ENCODE measurements around the gene MTG2. TPM values are rescaled to one million over a fixed set of nuclear protein-coding genes. Genes with fewer than 3 reads are reported as not detected.
A peak's percentile ranks its signal among the peaks of the same experiment; 100 is the strongest.

MTG2 gene
- total and polyA plus RNA-seq, 2 of the 13 experiments (the other 11 are each of a cell fraction or from before 2014, with no cell fraction given) = 20.4 to 37.8 TPM

DNA sequence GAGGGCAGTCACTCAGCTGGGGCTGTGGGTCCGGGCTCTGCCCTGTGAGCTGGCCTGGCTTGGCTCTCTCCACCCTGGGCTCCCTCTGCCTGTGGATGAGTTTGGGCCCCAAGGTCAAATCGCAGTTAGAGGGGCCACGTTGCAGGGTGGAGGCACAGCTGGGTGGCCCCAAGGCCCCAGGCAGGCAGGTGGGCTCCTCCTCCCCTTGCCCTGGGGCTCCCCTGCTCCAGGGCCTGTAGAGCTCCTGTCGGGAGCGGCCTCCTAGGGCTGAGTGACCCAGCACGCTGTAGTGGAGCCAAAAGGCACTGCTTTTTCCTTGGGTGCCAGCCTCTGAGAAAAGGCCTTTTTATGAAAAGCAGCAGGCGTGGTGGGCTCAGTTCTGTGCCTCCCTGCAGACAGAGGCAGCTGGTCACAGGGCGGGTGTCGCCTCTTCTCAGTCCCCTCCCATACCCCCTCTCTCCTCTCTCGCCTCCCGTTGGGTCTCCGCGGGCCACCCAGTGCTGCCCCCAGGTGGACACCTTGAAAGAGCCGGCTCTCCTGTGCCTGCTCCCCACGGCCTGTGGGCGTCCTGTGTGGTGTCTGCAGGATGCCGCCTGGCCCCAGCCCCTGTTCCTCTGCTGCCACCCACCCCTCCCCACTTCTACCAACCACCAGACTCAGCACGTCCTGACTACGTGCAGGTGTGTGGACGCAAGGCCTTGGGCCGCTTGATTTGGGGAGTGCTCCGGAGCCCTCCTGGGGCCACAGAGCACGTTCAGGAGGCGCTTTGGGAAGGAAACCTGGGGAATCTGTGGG lies 26.0 kb upstream of the MTG2 start (continued):
- TF ChIP-seq HNRNPK (IDR thresholded peaks at IDR 0.05; ENCODE audit: low read depth, low read length, poor library complexity, severe bottlenecking) = peak; percentile 92
- TF ChIP-seq, protein P1, sequence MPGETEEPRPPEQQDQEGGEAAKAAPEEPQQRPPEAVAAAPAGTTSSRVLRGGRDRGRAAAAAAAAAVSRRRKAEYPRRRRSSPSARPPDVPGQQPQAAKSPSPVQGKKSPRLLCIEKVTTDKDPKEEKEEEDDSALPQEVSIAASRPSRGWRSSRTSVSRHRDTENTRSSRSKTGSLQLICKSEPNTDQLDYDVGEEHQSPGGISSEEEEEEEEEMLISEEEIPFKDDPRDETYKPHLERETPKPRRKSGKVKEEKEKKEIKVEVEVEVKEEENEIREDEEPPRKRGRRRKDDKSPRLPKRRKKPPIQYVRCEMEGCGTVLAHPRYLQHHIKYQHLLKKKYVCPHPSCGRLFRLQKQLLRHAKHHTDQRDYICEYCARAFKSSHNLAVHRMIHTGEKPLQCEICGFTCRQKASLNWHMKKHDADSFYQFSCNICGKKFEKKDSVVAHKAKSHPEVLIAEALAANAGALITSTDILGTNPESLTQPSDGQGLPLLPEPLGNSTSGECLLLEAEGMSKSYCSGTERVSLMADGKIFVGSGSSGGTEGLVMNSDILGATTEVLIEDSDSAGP (CRISPR knock-in tag; IDR thresholded peaks at IDR 0.05; ENCODE audit: borderline replicate concordance) = peak; percentile 54; the same call in 1 of the 2 replicates
- no peak for TF ChIP-seq PHF20 (CRISPR knock-in tag; IDR thresholded peaks at IDR 0.05)
- TF ChIP-seq, protein P2, sequence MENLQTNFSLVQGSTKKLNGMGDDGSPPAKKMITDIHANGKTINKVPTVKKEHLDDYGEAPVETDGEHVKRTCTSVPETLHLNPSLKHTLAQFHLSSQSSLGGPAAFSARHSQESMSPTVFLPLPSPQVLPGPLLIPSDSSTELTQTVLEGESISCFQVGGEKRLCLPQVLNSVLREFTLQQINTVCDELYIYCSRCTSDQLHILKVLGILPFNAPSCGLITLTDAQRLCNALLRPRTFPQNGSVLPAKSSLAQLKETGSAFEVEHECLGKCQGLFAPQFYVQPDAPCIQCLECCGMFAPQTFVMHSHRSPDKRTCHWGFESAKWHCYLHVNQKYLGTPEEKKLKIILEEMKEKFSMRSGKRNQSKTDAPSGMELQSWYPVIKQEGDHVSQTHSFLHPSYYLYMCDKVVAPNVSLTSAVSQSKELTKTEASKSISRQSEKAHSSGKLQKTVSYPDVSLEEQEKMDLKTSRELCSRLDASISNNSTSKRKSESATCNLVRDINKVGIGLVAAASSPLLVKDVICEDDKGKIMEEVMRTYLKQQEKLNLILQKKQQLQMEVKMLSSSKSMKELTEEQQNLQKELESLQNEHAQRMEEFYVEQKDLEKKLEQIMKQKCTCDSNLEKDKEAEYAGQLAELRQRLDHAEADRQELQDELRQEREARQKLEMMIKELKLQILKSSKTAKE (CRISPR knock-in tag; IDR thresholded peaks at IDR 0.05; ENCODE audit: borderline replicate concordance) = no peak; the same call in 1 of the 2 replicates
- TF ChIP-seq, protein P3, sequence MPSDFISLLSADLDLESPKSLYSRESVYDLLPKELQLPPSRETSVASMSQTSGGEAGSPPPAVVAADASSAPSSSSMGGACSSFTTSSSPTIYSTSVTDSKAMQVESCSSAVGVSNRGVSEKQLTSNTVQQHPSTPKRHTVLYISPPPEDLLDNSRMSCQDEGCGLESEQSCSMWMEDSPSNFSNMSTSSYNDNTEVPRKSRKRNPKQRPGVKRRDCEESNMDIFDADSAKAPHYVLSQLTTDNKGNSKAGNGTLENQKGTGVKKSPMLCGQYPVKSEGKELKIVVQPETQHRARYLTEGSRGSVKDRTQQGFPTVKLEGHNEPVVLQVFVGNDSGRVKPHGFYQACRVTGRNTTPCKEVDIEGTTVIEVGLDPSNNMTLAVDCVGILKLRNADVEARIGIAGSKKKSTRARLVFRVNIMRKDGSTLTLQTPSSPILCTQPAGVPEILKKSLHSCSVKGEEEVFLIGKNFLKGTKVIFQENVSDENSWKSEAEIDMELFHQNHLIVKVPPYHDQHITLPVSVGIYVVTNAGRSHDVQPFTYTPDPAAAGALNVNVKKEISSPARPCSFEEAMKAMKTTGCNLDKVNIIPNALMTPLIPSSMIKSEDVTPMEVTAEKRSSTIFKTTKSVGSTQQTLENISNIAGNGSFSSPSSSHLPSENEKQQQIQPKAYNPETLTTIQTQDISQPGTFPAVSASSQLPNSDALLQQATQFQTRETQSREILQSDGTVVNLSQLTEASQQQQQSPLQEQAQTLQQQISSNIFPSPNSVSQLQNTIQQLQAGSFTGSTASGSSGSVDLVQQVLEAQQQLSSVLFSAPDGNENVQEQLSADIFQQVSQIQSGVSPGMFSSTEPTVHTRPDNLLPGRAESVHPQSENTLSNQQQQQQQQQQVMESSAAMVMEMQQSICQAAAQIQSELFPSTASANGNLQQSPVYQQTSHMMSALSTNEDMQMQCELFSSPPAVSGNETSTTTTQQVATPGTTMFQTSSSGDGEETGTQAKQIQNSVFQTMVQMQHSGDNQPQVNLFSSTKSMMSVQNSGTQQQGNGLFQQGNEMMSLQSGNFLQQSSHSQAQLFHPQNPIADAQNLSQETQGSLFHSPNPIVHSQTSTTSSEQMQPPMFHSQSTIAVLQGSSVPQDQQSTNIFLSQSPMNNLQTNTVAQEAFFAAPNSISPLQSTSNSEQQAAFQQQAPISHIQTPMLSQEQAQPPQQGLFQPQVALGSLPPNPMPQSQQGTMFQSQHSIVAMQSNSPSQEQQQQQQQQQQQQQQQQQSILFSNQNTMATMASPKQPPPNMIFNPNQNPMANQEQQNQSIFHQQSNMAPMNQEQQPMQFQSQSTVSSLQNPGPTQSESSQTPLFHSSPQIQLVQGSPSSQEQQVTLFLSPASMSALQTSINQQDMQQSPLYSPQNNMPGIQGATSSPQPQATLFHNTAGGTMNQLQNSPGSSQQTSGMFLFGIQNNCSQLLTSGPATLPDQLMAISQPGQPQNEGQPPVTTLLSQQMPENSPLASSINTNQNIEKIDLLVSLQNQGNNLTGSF (CRISPR knock-in tag; IDR thresholded peaks at IDR 0.05) = peak; percentile 29; the same call in 1 of the 2 replicates
- TF ChIP-seq SAP130 (CRISPR knock-in tag; IDR thresholded peaks at IDR 0.05; ENCODE audit: low read depth) = peak; percentile 59; the same call in 1 of the 2 replicates
- TF ChIP-seq HOXD1 (CRISPR knock-in tag; IDR thresholded peaks at IDR 0.05) = 0 out of 2 replicates have a peak, but pooled peaks have one; percentile 7
- TF ChIP-seq HHEX (CRISPR knock-in tag; IDR thresholded peaks at IDR 0.05) = no peak
- peak; percentile 47; the same call in 1 of the 2 replicates for TF ChIP-seq ZNF724P (CRISPR knock-in tag; IDR thresholded peaks at IDR 0.05; ENCODE audit: borderline replicate concordance)
- TF ChIP-seq SPEN (CRISPR knock-in tag; IDR thresholded peaks at IDR 0.05; ENCODE audit: low read depth) = no peak
- TF ChIP-seq HMG20B (CRISPR knock-in tag; conservative IDR thresholded peaks at IDR 0.05) = 0 out of 2 replicates have a peak, but pooled peaks have one; percentile 16
- peak; percentile 51; the same call in 1 of the 2 replicates for TF ChIP-seq MIER3 (CRISPR knock-in tag; IDR thresholded peaks at IDR 0.05; ENCODE audit: borderline replicate concordance)
- peak; percentile 74; the same call in 1 of the 2 replicates for TF ChIP-seq ZNF543 (CRISPR knock-in tag; IDR thresholded peaks at IDR 0.05)
- TF ChIP-seq, protein P4, sequence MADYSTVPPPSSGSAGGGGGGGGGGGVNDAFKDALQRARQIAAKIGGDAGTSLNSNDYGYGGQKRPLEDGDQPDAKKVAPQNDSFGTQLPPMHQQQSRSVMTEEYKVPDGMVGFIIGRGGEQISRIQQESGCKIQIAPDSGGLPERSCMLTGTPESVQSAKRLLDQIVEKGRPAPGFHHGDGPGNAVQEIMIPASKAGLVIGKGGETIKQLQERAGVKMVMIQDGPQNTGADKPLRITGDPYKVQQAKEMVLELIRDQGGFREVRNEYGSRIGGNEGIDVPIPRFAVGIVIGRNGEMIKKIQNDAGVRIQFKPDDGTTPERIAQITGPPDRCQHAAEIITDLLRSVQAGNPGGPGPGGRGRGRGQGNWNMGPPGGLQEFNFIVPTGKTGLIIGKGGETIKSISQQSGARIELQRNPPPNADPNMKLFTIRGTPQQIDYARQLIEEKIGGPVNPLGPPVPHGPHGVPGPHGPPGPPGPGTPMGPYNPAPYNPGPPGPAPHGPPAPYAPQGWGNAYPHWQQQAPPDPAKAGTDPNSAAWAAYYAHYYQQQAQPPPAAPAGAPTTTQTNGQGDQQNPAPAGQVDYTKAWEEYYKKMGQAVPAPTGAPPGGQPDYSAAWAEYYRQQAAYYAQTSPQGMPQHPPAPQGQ (CRISPR knock-in tag; IDR thresholded peaks at IDR 0.05; ENCODE audit: borderline replicate concordance) = no peak
- TF ChIP-seq ZNF24 (IDR thresholded peaks at IDR 0.05) = no peak
- peak; percentile 50; the same call in 1 of the 2 replicates for TF ChIP-seq ZNF768 (CRISPR knock-in tag; IDR thresholded peaks at IDR 0.05)
- TF ChIP-seq, protein P5, sequence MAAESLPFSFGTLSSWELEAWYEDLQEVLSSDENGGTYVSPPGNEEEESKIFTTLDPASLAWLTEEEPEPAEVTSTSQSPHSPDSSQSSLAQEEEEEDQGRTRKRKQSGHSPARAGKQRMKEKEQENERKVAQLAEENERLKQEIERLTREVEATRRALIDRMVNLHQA (CRISPR knock-in tag; IDR thresholded peaks at IDR 0.05) = 0 out of 2 replicates have a peak, but pooled peaks have one; percentile 59

Data from HepG2 (cell line).